ENCODE data around the gene PEX10. TPM values are rescaled to one million over a fixed set of nuclear protein-coding genes. Genes with fewer than 3 reads are reported as not detected.
A peak's percentile ranks its signal among the peaks of the same experiment; 100 is the strongest.
"Not testable (repeated sequence)": the region's sequence is repeated elsewhere in the genome, so short reads cannot be mapped to it uniquely, and the experiment has no call there.

The PEX10 gene
- 26.5 and 44.1 TPM in 2 replicates for total RNA-seq

DNA sequence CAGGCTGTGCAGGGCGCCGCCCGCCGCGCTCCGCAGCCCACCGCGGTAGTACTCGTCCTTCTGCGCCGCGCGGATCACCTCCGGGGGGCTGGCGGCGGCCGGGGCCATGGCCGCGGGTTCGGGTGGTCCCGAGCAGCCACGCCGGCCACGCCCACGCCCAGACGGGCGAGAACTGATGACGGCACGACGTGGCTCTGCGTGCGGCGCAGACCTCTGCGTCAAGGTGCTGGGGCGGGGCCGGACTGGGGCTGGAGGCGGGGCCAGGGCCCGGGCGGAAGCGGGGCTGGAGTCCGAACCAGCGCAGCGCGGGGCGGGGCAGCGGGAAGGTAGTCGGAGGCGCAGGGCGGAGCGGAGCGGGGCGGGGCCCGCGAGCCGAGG is at the start of gene PEX10:
Gene PEX10 (minus strand): TSS at position 170 of the 378 bp plus-strand sequence. CDS start 62 bp downstream, at position 108.
- DNase-seq (ENCODE audit: low read depth) = no peak
- TF ChIP-seq, protein P1, sequence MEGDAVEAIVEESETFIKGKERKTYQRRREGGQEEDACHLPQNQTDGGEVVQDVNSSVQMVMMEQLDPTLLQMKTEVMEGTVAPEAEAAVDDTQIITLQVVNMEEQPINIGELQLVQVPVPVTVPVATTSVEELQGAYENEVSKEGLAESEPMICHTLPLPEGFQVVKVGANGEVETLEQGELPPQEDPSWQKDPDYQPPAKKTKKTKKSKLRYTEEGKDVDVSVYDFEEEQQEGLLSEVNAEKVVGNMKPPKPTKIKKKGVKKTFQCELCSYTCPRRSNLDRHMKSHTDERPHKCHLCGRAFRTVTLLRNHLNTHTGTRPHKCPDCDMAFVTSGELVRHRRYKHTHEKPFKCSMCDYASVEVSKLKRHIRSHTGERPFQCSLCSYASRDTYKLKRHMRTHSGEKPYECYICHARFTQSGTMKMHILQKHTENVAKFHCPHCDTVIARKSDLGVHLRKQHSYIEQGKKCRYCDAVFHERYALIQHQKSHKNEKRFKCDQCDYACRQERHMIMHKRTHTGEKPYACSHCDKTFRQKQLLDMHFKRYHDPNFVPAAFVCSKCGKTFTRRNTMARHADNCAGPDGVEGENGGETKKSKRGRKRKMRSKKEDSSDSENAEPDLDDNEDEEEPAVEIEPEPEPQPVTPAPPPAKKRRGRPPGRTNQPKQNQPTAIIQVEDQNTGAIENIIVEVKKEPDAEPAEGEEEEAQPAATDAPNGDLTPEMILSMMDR (conservative IDR thresholded peaks at IDR 0.05; ENCODE audit: low read depth, low read length) = no peak
- peak within 1 kb of the TSS; percentile 93 for H3K4me3 ChIP-seq (ENCODE audit: low read depth, low read length)

DNA sequence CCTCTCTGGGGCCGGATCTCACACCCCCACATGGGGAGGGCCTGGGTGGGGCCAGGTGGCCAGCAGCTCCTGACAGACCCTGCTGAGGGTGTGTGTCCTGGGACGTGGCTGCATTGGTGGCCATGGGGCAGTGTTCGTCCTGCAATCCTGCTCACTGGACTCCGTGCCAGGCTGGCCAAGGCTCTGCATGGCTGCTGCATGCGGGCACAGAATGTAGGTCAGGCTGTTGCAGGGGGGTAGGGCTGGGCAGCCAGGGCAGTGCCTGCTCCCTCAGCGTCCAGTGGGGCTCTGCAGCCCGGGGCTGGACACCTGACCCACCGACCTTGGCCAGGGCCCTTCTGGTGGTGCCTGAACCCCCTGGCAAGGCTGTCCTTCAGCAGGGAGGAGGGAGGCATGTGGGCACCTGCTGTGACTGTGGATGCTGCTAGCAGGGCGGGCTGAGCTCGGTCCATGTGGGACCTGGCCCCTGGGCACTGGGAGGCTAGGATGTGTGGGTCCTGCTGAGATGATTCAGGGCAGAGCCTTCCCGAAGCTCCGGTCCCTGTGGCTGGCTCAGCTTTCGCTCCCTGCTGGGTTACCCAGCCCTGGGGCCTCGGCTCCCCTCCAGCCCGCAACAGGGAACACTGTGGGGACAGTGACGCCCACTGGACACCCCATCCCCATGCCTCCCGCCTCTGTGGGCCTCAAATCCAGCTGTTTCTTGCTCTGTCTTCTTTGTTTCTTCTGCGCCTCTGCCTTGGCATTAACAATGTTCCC is 48.8 kb upstream of the PEX10 start:
- no peak overlapping the region for H3K4me3 ChIP-seq (ENCODE audit: low read depth, low read length)
- no peak for DNase-seq (ENCODE audit: low read depth)
- TF ChIP-seq, protein P1 (conservative IDR thresholded peaks at IDR 0.05; ENCODE audit: low read depth, low read length) = no peak

- H3K4me3 ChIP-seq (ENCODE audit: low read depth, low read length) = no peak overlapping the region
- DNase-seq (ENCODE audit: low read depth) = no peak
- TF ChIP-seq, protein P1 (conservative IDR thresholded peaks at IDR 0.05; ENCODE audit: low read depth, low read length) = no peak
Measured at GRCh38 chr1:2460203-2460602, 47.8 kb upstream of the PEX10 start.

- TF ChIP-seq, protein P1 (conservative IDR thresholded peaks at IDR 0.05; ENCODE audit: low read depth, low read length) = peak; percentile 53
- no peak for DNase-seq (ENCODE audit: low read depth)
- no peak overlapping the region for H3K4me3 ChIP-seq (ENCODE audit: low read depth, low read length)
Measured at GRCh38 chr1:2459757-2460156, 47.4 kb upstream of the PEX10 start.

- not testable (repeated sequence) for H3K4me3 ChIP-seq (ENCODE audit: low read depth, low read length); DNase-seq (ENCODE audit: low read depth)
Measured at GRCh38 chr1:2459102-2459753, 46.9 kb upstream of the PEX10 start.

GRCh38 chr1:2458687-2459086 is 46.3 kb upstream of the PEX10 start:
- TF ChIP-seq, protein P1 (conservative IDR thresholded peaks at IDR 0.05; ENCODE audit: low read depth, low read length) = no peak
- H3K4me3 ChIP-seq (ENCODE audit: low read depth, low read length) = no peak overlapping the region
- DNase-seq (ENCODE audit: low read depth) = no peak

- no peak for DNase-seq (ENCODE audit: low read depth)
- H3K4me3 ChIP-seq (ENCODE audit: low read depth, low read length) = no peak overlapping the region
- TF ChIP-seq, protein P1 (conservative IDR thresholded peaks at IDR 0.05; ENCODE audit: low read depth, low read length) = no peak
Measured at GRCh38 chr1:2457444-2457843, 45.1 kb upstream of the PEX10 start.

Measured in epithelial cell of proximal tubule (primary cell).